22Rv1 (cell line): ENCODE data around the gene CNTFR.

Experiments used
- H3K27ac ChIP-seq: fragments of 450-650 bp; 2 replicates; pipeline ENCODE4 v1.5.1; 2017
- ZFX ChIP-seq: fragments of 450-650 bp; IDR thresholded peaks from 2 replicates; pipeline ENCODE4 v1.6.1; 2017; ENCODE audit warnings: antibody characterized with exemption, borderline replicate concordance
- TF ChIP-seq, protein P1 (sequence below): fragments of 450-650 bp; IDR thresholded peaks from 2 replicates; pipeline ENCODE4 v1.5.1; 2017; ENCODE audit warnings: mild to moderate bottlenecking

Gene CNTFR

GRCh38 chr9:34560599-34561214 lies 28.8 kb downstream of the CNTFR start:
- no peak overlapping the region for H3K27ac ChIP-seq
- TF ChIP-seq, protein P1, sequence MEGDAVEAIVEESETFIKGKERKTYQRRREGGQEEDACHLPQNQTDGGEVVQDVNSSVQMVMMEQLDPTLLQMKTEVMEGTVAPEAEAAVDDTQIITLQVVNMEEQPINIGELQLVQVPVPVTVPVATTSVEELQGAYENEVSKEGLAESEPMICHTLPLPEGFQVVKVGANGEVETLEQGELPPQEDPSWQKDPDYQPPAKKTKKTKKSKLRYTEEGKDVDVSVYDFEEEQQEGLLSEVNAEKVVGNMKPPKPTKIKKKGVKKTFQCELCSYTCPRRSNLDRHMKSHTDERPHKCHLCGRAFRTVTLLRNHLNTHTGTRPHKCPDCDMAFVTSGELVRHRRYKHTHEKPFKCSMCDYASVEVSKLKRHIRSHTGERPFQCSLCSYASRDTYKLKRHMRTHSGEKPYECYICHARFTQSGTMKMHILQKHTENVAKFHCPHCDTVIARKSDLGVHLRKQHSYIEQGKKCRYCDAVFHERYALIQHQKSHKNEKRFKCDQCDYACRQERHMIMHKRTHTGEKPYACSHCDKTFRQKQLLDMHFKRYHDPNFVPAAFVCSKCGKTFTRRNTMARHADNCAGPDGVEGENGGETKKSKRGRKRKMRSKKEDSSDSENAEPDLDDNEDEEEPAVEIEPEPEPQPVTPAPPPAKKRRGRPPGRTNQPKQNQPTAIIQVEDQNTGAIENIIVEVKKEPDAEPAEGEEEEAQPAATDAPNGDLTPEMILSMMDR, result no peak
- TF ChIP-seq ZFX, result no peak

DNA sequence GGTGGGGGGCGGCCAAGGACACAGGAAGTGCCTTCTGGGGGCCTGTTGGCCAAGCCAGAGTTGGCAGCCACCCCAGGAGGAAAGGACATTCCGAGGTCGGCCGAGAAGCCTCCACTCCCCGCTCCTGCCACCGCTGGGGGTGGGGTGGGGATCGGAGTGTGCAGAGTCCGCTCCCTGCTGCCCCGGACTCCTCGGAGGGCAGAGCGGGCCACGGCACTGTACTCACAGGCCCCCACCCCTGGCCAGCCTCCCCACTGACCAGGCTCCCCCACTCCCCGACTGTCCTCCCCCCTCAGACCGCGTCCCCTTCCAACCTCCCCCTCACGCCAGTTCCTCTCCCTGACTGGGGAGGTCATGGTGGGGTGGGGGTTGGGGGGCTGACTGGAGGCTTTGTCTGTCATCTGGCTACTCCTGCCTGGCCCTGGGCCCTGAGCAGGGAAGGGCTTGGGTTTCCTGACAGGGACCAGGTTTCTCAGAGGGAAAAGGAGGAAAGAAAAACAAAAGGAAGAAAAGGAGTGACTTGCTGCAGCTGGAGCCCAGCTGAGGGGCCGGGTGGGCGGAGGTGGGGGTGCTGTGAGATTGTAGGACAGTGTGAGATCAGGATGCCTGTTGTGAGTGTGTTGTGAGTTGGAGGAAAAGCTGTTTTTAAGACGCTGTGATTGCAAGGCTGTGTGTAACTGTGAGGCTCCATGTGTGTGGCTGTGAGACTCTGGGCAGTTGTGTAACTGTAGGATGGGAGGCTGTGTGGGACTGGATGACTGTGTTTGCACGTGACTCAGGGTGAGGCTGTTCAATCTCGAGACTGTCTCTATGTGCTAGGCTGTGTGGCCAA lies 29.7 kb downstream of the CNTFR start:
- no peak overlapping the region for H3K27ac ChIP-seq
- TF ChIP-seq, protein P1, result no peak
- TF ChIP-seq ZFX, result no peak

- no peak overlapping the region for H3K27ac ChIP-seq
- TF ChIP-seq, protein P1, result no peak
- no peak for TF ChIP-seq ZFX
Measured at GRCh38 chr9:34558919-34559623, 30.5 kb downstream of the CNTFR start.

GRCh38 chr9:34558364-34558763 lies 31.2 kb downstream of the CNTFR start:
- no peak for TF ChIP-seq ZFX
- TF ChIP-seq, protein P1, result no peak
- H3K27ac ChIP-seq, result no peak overlapping the region

DNA sequence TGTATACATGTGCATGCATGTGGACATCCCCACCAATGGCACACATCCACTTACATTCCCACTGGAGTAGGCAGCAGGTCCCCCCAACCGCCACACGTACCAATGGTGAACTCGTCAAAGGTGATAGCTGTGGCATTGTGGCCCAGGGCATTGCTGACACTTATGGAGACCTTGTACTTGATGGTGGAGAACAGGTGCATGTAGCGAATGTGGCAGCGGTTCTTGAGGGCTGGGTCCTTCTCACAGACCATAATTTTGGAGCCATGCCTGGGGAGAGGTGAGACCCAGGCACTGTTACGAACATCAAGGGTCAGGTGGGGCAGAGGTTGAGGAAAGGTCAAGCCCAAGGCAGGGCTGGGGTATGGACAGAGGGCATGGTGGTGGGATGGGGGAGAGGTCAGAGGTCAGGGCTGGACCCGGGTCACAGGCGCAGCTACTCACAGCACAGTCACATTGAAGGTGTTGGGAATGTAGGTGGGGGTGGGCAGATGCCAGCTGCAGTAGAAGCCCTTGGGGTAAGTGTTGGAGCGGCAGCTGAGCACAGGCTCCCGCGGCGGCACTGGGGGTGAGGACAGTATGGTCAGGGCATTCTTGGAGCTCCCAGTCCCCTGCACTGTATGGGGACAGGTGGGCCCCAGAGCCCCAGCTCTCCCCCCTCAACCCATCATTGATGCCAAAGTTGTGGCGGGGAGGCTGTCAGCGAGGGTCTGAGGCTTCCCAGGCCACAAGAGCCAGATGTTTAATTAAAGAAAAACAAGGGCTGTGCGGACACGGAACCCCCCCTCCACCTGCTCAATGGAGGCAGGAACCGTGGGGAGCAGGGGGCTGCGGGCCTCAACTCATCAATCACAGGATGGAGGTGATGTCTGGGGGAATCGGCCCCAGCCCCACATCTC lies 31.9 kb downstream of the CNTFR start:
- TF ChIP-seq, protein P1, result no peak
- no peak for TF ChIP-seq ZFX
- H3K27ac ChIP-seq, result no peak overlapping the region

DNA sequence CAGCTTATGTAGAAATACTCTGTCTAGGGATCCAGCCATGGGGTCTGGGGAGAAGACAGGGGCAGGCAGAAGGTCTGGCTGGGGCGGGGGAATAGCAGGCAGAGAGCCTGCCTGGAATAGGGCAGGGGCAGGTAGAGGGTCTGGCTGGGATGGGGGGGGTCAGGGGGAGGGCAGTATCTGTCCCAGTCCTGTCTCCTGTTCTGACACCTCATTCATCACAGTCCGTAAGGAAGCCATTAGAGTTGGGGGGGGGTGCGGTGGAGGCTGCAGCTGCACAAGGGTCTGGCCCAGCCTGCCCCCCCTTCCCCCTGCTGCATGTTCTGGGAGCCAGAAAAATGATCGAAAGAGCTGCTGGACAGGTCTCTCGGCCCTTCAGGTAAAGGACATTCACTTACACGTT lies 32.6 kb downstream of the CNTFR start:
- TF ChIP-seq ZFX, result no peak
- TF ChIP-seq, protein P1, result no peak
- no peak overlapping the region for H3K27ac ChIP-seq
